ENCODE measurements around the gene PPDPF. TPM values are rescaled to one million over a fixed set of nuclear protein-coding genes. Genes with fewer than 3 reads are reported as not detected.

PPDPF gene
- total RNA-seq, 2 donors from 2014 or later = 65.5 to 87.5 TPM

DNA sequence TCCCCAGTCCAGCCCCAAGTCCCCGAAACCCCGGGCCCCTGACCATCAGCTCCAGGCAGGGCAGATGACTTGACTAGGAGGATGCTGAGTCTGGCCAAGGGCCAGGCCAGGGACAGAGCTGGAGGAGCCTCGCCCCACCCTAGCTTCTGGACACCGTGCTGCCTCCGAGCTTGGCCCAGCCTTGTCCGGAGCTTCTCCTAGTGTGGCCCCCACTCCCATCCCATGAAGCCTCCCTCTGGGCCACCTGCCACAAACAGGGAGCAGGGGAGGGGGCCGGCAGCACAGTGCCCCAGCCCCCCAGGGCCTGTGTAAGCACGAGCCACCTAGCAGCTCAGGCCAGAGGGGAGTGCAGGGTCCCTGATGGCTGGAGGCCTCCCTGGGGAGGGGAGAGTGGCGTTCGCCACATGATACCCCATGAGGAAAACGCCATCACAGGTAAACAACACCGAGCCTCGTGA is 27.0 kb upstream of the PPDPF start:
- Mint-ChIP-seq H3K9me3 (peaks cover 4% of the 10 kb centered on the region), H3K4me1 (peaks cover 5% of the 10 kb centered on the region), H3K4me3 (no peak overlapping the region), H3K36me3 (ENCODE audit: low read depth) (no peaks in the 10 kb centered on the region), H3K27ac (no peak overlapping the region), H3K27me3 (peaks cover 11% of the 10 kb centered on the region)
- no peak for ATAC-seq (replicated peaks)

DNA sequence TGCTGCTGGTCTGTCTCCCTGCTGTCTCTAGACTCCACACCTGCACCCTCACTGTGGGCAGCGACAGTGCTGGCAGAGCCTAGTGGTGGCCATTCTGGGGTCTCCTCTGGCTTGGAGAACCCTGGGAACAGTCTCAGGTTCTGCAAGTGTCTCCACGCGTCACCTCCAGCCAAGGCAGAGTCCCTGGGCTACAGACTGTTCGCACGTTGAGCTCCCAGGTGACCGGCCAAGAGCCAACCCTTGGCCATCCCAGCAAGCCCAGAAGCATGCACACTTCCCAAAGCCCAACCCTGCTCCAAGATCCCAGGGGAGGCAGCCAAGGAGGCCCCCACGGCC is 26.5 kb upstream of the PPDPF start:
- Mint-ChIP-seq H3K4me3 (no peak overlapping the region), H3K27ac (no peak overlapping the region), H3K4me1 (peaks cover 5% of the 10 kb centered on the region), H3K9me3 (peaks cover 4% of the 10 kb centered on the region), H3K36me3 (ENCODE audit: low read depth) (no peaks in the 10 kb centered on the region), H3K27me3 (peaks cover 11% of the 10 kb centered on the region)
- ATAC-seq (replicated peaks) = no peak

DNA sequence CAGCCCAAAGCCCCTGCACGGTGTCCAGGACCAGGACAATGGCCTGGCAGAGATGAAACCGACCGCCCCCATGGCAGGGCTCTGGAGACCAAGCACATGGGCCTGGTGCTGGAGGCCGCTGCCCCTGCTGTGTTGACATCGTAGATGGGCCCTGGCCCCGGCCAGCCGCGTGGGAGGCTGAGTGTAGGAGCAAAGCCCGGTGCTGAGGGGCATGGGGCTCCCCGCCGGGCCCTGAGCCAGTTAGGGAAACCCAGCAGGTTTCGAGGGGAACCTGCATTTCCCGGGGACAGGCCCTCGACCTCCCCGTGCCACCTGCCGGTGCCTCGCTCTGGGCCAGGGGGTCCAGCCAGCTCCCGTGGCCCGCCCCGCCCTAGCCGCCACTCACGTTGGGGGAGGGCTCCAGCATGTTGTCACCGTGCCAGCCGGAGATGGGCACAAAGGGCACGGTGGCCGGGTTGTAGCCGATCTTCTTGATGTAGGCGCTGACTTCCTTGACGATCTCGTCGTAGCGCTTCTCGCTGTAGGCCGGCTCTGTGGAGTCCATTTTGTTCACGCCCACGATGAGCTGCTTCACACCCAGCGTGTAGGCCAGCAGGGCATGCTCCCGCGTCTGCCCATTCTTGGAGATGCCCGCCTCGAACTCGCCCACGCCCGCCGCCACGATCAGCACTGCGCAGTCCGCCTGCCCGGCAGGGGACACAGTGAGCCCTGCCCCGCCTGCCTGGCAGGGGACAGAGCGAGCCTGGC is 26.0 kb upstream of the PPDPF start:
- Mint-ChIP-seq H3K4me3 (no peak overlapping the region), H3K27me3 (peaks cover 11% of the 10 kb centered on the region), H3K27ac (no peak overlapping the region), H3K9me3 (peaks cover 4% of the 10 kb centered on the region), H3K4me1 (peaks cover 5% of the 10 kb centered on the region), H3K36me3 (ENCODE audit: low read depth) (no peaks in the 10 kb centered on the region)
- ATAC-seq (replicated peaks) = no peak

DNA sequence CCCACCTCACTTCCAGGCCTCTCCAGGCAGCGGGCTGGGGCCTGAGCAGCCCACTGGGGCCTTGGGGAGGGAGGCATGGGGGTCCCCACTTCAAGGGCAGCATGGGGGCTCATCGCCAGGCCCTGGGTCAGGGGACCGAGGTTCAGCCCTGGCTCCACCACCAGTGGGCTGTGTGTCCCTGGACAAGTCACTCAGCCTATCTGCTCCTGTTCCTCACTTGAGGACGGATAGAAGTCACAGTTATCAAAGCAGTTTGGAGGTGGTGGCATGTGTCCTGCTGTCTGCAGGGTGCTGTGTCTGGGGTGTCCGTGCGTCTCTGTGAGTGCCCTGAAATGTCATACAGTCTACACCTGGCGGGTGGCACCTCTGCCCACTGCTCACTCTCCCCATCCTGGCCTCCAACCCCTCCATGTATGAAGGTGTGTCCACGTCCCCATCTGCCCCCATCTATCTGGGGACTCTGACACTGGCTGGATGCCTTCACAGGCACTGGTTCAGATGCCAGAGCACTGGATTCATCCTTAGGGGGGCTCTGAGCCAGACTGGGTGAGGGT is 25.3 kb upstream of the PPDPF start:
- peaks cover 4% of the 10 kb centered on the region for H3K9me3 Mint-ChIP-seq
- peaks cover 5% of the 10 kb centered on the region for H3K4me1 Mint-ChIP-seq
- no peak overlapping the region for H3K4me3 Mint-ChIP-seq
- H3K27ac Mint-ChIP-seq = no peak overlapping the region
- peaks cover 11% of the 10 kb centered on the region for H3K27me3 Mint-ChIP-seq
- no peaks in the 10 kb centered on the region for H3K36me3 Mint-ChIP-seq (ENCODE audit: low read depth)
- no peak for ATAC-seq (replicated peaks)

DNA sequence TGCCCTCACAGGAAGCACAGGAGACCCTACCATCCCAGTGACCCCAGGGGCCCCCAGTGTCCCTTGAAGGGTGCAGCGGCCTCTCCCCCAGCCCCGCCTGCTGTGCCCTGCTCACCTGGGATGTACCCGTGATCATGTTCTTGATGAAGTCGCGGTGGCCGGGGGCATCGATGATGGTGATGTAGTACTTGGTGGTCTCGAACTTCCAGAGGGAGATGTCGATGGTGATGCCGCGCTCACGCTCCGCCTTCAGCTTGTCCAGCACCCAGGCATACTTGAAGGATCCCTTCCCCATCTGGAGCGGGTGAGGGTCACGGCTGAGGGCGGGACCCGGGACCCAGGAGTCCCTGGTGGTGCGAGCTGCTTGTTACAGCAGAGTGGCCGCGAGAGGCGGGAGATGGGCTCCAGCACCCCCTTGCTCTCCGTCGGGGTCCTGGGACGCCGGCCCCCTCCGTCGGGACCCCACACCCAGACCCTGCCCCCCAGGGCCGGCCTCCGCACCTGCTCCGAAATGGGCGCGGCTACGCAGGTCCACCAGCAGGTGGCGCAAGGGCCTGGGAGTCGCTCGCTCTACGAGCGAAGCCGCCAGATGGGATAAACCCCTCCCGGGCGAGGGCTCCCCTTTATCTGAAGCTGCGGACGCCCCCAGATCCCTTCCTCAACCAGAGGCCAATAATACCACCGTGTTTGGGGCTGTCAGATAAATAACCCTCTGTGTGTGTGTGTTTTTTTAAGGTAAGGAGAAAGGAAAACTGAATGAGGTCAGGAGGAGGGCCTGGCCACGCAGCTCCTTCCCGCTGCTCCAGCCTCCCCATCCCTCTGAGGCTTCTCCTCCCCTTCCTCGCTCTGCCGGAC is 24.6 kb upstream of the PPDPF start:
- H3K4me1 Mint-ChIP-seq = peaks cover 5% of the 10 kb centered on the region
- no peaks in the 10 kb centered on the region for H3K36me3 Mint-ChIP-seq (ENCODE audit: low read depth)
- peaks cover 4% of the 10 kb centered on the region for H3K9me3 Mint-ChIP-seq
- H3K27ac Mint-ChIP-seq = no peak overlapping the region
- peak; percentile 77 for ATAC-seq (replicated peaks)
- peak overlapping the region; percentile 32 for H3K4me3 Mint-ChIP-seq
- peaks cover 11% of the 10 kb centered on the region for H3K27me3 Mint-ChIP-seq

DNA sequence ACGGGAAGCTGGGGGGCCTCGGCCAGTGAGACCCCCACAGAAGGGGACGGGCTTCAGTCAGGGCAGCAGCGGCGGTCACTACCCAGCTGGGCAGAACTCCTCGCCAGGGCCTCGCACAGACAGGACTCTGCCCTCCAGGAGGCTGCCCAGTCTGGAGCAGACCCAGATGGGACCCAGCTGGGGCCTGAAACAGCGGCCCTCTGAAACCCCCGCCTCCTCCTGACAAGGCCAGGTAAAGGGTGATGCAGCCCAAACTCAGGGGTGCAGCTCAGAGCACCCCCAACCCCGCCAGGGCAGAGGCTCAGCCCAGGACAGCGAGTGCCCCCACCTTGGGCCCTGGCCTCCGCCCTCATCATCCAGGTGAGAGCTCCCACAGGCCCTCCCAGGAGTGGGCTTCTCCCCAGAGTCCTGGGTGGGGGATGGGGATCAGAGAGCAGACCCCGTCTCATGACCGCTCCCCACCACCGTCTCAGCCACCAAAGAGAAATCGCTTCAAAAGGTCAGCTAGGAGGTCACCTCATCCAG is 23.9 kb upstream of the PPDPF start:
- Mint-ChIP-seq H3K9me3 (peaks cover 4% of the 10 kb centered on the region), H3K27me3 (peaks cover 11% of the 10 kb centered on the region), H3K36me3 (ENCODE audit: low read depth) (no peaks in the 10 kb centered on the region), H3K4me1 (peaks cover 5% of the 10 kb centered on the region), H3K4me3 (peak overlapping the region; percentile 32), H3K27ac (no peak overlapping the region)
- ATAC-seq (replicated peaks) = peak; percentile 22

DNA sequence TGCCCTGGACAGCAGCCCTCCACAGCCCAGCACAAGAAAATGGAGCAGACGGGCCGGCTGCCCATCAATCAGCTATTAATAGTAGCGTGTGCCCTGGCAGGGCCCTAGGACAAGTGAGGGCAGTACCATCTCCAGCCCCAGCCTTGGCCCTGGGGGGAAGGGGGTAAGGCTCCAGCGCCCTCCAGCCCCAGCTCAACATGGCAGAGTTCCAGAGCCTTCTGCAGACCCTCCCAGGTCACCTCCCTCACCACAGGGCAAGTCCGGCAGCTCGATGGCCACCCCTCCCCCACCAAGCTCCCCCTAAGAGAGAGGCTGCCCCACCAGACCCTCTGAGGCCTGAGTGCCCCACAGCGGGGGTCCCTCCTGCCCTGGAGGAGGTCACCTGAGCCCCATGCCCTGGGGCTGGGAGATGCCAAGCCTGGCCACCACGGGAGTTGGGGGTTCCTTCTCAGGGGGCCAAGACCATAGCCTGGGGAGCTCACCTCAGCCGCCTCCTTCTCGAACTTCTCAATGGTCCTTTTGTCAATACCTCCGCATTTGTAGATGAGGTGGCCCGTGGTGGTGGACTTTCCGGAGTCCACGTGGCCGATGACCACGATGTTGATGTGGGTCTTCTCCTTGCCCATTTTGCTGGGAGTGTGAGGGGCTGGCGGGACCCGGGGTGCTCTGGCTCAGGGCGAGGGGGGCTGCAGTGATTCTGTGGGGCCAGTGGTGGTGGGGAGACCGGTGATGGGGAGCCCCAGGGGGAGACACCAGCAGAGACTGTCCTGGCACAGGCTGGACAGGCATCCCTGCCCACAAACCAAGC is 23.2 kb upstream of the PPDPF start:
- ATAC-seq (replicated peaks) = no peak
- Mint-ChIP-seq H3K27ac (no peak overlapping the region), H3K4me1 (peaks cover 1% of the 10 kb centered on the region), H3K27me3 (peaks cover 8% of the 10 kb centered on the region), H3K9me3 (peaks cover under 1% of the 10 kb centered on the region), H3K36me3 (ENCODE audit: low read depth) (no peaks in the 10 kb centered on the region), H3K4me3 (peak overlapping the region; percentile 32)

DNA sequence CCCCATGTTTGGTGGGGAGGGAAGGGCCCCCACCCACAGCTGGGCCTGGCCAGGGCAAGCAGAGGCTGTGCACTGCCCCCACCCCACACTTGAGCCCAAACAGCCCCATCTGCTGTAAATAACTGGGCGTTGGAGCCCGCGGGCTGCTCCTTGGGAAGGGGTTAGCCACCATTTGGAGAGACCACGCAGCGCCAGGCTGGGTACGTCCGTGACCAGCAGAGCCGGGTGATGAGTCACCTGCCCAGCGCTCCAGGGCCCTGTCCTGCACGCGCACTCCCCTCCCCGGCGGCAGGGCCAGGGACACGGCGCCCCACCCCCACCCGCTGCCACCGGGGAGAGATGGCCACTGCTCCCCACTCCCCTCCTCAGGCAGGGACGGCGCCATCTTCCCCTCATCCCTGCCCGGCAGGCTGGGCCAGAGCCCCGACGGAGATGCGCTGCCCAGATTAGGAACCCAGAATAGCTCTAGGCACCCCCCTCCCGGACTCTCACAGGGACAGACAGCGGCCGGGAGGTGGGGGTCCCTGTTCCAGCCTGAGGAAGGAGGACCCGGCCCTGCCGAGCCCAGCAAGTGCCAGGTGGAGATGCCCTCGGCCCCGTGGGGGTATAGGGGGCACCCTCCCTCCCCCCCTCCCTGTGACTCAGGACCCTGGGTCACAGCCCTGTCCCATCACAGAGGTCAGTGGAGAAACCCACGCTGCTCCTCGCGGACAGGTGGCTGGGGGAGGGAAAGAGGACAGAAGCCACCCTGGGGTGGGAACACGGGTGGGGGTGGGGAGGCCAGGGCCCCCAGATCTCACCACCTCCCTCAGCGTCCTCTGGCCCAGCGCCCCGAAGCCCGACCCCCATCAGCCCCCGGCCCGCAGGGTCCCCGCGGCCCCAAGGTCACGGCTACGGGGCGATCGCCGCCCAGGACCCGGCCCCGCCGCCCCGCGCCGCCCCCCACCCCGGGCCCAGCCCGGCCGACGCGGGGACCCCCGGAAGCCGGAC is 22.3 kb upstream of the PPDPF start:
- H3K36me3 Mint-ChIP-seq (ENCODE audit: low read depth) = no peaks in the 10 kb centered on the region
- ATAC-seq (replicated peaks) = peak; percentile 33
- H3K4me3 Mint-ChIP-seq = no peak overlapping the region
- H3K27me3 Mint-ChIP-seq = peaks cover 4% of the 10 kb centered on the region
- H3K4me1 Mint-ChIP-seq = no peaks in the 10 kb centered on the region
- H3K9me3 Mint-ChIP-seq = no peaks in the 10 kb centered on the region
- H3K27ac Mint-ChIP-seq = no peak overlapping the region

DNA sequence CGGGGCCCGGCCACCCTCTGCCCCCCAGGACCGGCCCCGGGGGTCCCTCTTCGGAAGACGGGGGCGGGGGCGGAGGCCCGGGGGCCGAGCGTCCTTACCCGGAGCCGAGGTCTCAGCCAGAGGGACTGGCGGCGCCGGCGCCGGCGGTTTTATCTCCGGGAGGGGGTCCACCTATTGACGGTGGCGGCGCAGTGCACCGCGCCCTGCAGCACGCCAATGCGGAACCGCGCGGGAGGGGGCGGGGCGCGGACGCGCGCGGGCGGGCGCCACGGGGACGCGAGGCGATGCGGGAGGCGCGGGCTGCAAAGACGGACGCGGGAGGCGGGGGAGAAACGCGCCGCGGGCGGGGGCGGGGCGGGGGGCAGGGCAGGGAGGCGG is 21.6 kb upstream of the PPDPF start, which contains the start of gene EEF1A2:
EEF1A2 (minus strand) TSS at position 124 of the 378 bp plus-strand sequence. CDS start 1,320 bp downstream, outside the sequence.
- H3K4me1 Mint-ChIP-seq = no peaks in the 10 kb centered on the region
- H3K27me3 Mint-ChIP-seq = peaks cover 4% of the 10 kb centered on the region
- no peak within 1 kb of the TSS for H3K27ac Mint-ChIP-seq
- no peaks in the 10 kb centered on the region for H3K36me3 Mint-ChIP-seq (ENCODE audit: low read depth)
- no peak within 1 kb of the TSS for H3K4me3 Mint-ChIP-seq
- ATAC-seq (replicated peaks) = no peak
- H3K9me3 Mint-ChIP-seq = peaks cover under 1% of the 10 kb centered on the region

DNA sequence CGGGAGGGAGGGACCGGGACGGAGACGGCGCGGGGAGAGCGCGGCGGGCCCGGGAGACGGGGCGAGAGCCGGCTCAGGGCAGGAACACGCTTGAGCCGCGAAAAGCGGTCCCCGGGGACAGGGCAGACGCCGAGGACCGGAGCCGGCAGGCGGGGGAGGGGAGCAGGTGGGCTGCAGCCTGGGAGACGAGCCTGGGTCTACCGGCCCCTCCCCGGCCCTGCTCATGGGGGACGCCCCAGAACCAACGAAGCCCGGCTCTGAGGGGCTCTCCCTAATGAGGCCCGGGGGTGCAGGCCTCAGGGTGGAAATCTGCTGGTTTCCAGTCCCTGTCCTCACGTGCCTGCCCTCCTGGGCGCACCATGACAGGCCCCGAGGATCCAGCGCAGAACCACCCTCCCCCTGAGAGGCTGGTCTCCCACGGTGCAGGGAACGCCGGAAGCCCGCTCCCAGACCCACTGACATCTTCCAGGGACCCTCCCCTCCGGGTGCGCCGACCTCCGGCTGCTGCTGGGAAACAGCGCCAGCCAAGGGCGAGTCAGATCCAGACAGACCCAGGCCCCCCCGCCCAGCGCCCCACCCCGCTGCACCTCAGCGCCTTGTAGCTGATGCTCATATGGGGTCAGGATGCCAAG is 21.1 kb upstream of the PPDPF start:
- H3K4me1 Mint-ChIP-seq = no peaks in the 10 kb centered on the region
- no peak overlapping the region for H3K27ac Mint-ChIP-seq
- H3K36me3 Mint-ChIP-seq (ENCODE audit: low read depth) = no peaks in the 10 kb centered on the region

DNA sequence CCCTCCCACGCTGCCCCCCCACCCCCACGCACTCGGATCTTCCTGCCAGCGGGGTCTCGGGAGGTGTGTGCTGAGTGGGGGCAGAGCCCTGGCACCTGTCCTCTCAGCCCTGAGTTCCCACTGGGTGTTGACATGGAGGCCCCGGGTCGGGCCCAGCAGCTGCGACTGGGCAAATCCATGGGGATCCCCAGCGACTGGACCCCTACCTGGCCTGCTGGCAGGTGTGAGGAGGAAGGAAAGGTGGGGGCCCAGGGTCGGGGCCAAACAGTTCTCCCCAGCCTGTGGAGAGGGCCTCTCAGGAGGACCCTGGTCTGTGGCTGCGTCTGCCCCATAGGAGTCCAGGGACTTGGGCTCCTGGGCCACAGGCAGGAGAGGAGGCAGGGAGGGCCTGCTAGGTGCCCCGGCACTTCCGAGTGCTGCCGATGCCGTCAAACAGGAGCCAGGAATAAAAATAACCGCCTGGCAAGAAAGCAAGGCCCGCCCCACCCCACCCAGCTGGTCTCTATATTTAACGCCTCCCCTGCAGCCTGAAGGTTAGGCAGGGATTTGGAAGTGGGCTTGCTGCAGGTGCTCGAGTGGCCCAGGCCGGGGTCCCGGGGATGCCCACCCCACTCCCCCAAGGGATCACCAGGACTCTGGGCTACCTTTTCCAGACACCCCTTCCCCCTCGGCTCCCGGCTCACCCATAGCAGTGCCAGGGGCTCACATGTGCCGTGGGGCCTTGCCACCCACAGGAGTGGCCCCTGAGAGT is 20.2 kb upstream of the PPDPF start:
- no peak for ATAC-seq (replicated peaks)
- H3K27ac Mint-ChIP-seq = no peak overlapping the region
- H3K4me3 Mint-ChIP-seq = no peak overlapping the region
- H3K36me3 Mint-ChIP-seq (ENCODE audit: low read depth) = no peaks in the 10 kb centered on the region
- peaks cover 11% of the 10 kb centered on the region for H3K27me3 Mint-ChIP-seq
- H3K9me3 Mint-ChIP-seq = peaks cover 4% of the 10 kb centered on the region
- H3K4me1 Mint-ChIP-seq = no peaks in the 10 kb centered on the region

More for the DNA sequence above, 21.1 kb upstream of the PPDPF start:
- peaks cover 4% of the 10 kb centered on the region for H3K9me3 Mint-ChIP-seq
- no peak for ATAC-seq (replicated peaks)
- peaks cover 7% of the 10 kb centered on the region for H3K27me3 Mint-ChIP-seq
- H3K4me3 Mint-ChIP-seq = no peak overlapping the region
